Smooth muscle cell (in vitro differentiated cells): Measurements from ENCODE around the gene HIPK3. TPM values are rescaled to one million over a fixed set of nuclear protein-coding genes. Genes with fewer than 3 reads are reported as not detected.

Experiments used
- DNase-seq: peaks from one replicate; lab custom pipeline; 2025; ENCODE audit not compliant: unreplicated experiment; lab: John Stamatoyannopoulos, UW
- H2AFZ ChIP-seq: fragments of 200-600 bp; sonication (generic); 2 replicates; pipeline ENCODE4 v1.6.0; 2016; ENCODE audit warnings: antibody characterized with exemption, low read depth, mild to moderate bottlenecking
- H3F3A ChIP-seq: fragments of 200-600 bp; sonication (generic); 2 replicates; pipeline ENCODE4 v1.6.0; 2017; ENCODE audit warnings: antibody characterized with exemption, low read depth
- H3K27ac ChIP-seq: fragments of 200-600 bp; sonication (generic); 2 replicates; pipeline ENCODE4 v1.5.1; 2016; ENCODE audit warnings: low read depth, mild to moderate bottlenecking
- H3K27me3 ChIP-seq: fragments of 200-600 bp; sonication (generic); 2 replicates; pipeline ENCODE4 v1.6.1; 2016; ENCODE audit warnings: low read depth, mild to moderate bottlenecking
- H3K36me3 ChIP-seq: fragments of 200-600 bp; sonication (generic); 2 replicates; pipeline ENCODE4 v1.5.1; 2016; ENCODE audit warnings: low read depth
- H3K4me1 ChIP-seq: fragments of 200-600 bp; sonication (generic); 2 replicates; pipeline ENCODE4 v1.5.1; 2016; ENCODE audit warnings: low read depth
- H3K4me2 ChIP-seq: fragments of 200-600 bp; sonication (generic); 2 replicates; pipeline ENCODE4 v1.6.0; 2016; ENCODE audit warnings: mild to moderate bottlenecking
- H3K4me3 ChIP-seq: fragments of 200-600 bp; sonication (generic); 2 replicates; pipeline ENCODE4 v1.5.1; 2016; ENCODE audit warnings: mild to moderate bottlenecking
- H3K79me2 ChIP-seq: fragments of 200-600 bp; sonication (generic); 2 replicates; pipeline ENCODE4 v1.6.0; 2016; ENCODE audit warnings: low read depth, mild to moderate bottlenecking
- H3K9ac ChIP-seq: fragments of 200-600 bp; sonication (generic); 2 replicates; pipeline ENCODE4 v1.6.0; 2016; ENCODE audit warnings: low read depth
- H3K9me3 ChIP-seq: fragments of 200-600 bp; sonication (generic); replicated peaks from 2 replicates; pipeline ENCODE4 v1.5.1; 2016; ENCODE audit warnings: low read depth
- H4K20me1 ChIP-seq: fragments of 200-600 bp; sonication (generic); 2 replicates; pipeline ENCODE4 v1.6.0; 2016; ENCODE audit warnings: low read depth
- WGBS: methylation state at CpG from one replicate; pipeline ENCODE4 v1.1.7; 2016; ENCODE audit warnings: low lambda C conversion rate; 5-methylcytosine and 5-hydroxymethylcytosine counted together
- polyA plus RNA-seq: library from polyadenylated mRNA; unstranded; fragments of >200 nt; fragmentation: Nextera tagmentation; extraction: Ambion mirVana; gene quantifications from 2 replicates; pipeline ENCODE4 v1.2.1, GENCODE V29; 2016
- total RNA-seq: library from RNA; depleted of rRNA; stranded (reverse); fragments of >200 nt; gene quantifications from 2 replicates; pipeline ENCODE4 v1.2.3, GENCODE V29; 2014
- TF ChIP-seq, protein P1 (sequence below): fragments of 200-600 bp; sonication (generic); IDR thresholded peaks from 2 replicates; pipeline ENCODE4 v1.5.1; 2017; ENCODE audit warnings: borderline replicate concordance, mild to moderate bottlenecking, antibody characterized with exemption; ENCODE audit not compliant: insufficient read depth, poor library complexity, severe bottlenecking

Gene HIPK3
- total and polyA plus RNA-seq, 2 experiments from 2014 or later: 15.3 to 80.0 TPM

DNA sequence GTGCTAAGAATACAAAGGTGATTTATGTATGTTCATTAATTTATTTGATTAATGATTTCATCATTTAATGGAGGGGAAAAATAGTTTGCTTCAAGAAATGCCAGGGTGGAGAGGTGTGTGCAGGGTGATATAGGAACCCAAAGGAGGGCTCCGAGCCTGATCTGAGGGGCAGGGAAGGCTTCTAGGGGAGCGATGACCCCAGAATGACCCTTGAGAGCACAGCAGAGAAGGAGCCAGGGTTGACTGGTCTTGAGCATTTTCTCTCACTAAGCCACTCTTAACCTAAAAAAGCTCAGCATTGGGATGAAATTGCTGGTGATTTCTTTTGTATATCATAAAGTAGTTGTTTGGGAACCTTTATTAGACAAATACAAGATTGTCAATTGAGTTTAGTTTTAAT lies 35.1 kb downstream of the HIPK3 start:
- TF ChIP-seq, protein P1, sequence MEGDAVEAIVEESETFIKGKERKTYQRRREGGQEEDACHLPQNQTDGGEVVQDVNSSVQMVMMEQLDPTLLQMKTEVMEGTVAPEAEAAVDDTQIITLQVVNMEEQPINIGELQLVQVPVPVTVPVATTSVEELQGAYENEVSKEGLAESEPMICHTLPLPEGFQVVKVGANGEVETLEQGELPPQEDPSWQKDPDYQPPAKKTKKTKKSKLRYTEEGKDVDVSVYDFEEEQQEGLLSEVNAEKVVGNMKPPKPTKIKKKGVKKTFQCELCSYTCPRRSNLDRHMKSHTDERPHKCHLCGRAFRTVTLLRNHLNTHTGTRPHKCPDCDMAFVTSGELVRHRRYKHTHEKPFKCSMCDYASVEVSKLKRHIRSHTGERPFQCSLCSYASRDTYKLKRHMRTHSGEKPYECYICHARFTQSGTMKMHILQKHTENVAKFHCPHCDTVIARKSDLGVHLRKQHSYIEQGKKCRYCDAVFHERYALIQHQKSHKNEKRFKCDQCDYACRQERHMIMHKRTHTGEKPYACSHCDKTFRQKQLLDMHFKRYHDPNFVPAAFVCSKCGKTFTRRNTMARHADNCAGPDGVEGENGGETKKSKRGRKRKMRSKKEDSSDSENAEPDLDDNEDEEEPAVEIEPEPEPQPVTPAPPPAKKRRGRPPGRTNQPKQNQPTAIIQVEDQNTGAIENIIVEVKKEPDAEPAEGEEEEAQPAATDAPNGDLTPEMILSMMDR: no peak
- no peaks in the 10 kb centered on the region for H3K4me1 ChIP-seq
- H3K36me3 ChIP-seq: no peaks in the 10 kb centered on the region
- H3K27me3 ChIP-seq: no peaks in the 10 kb centered on the region
- H3K27ac ChIP-seq: no peak overlapping the region
- H3K79me2 ChIP-seq: peaks cover 100% of the 10 kb centered on the region
- 97% methylated on average over 2 of the region's 2 CpGs for WGBS
- no peak overlapping the region for H2AFZ ChIP-seq
- no peak overlapping the region for H3K4me2 ChIP-seq
- no peaks in the 10 kb centered on the region for H3F3A ChIP-seq
- no peak overlapping the region for H3K4me3 ChIP-seq
- peaks cover 100% of the 10 kb centered on the region for H4K20me1 ChIP-seq
- no peak for DNase-seq
- no peaks in the 10 kb centered on the region for H3K9me3 ChIP-seq
- no peak overlapping the region for H3K9ac ChIP-seq

DNA sequence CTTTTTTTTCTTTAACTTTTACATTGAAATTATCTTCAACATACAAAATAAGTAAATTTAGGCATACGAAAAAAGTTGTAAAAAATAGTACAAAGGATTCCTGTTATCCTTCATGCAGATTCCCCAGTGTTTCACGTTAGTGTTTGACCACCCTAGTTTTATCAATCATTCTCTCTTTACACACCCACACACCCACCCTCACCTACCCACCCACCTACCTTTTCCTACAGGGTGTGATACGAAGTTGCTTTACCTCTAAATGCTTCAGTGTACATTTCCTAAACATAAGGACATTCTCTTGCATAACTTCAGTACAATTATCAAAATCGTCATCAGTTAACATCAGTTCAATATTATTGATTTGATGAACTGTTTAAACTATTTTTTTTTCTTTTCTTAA lies 37.0 kb downstream of the HIPK3 start:
- no peaks in the 10 kb centered on the region for H3K36me3 ChIP-seq
- no peak for DNase-seq
- peaks cover 100% of the 10 kb centered on the region for H3K79me2 ChIP-seq
- H3K9me3 ChIP-seq: no peaks in the 10 kb centered on the region
- no peak overlapping the region for H2AFZ ChIP-seq
- no peak overlapping the region for H3K4me2 ChIP-seq
- H3F3A ChIP-seq: no peaks in the 10 kb centered on the region
- H3K9ac ChIP-seq: no peak overlapping the region
- TF ChIP-seq, protein P1: no peak
- WGBS: 93% methylated on average over 4 of the region's 4 CpGs
- peaks cover 100% of the 10 kb centered on the region for H4K20me1 ChIP-seq
- H3K27me3 ChIP-seq: no peaks in the 10 kb centered on the region
- H3K27ac ChIP-seq: no peak overlapping the region
- H3K4me3 ChIP-seq: no peak overlapping the region
- no peaks in the 10 kb centered on the region for H3K4me1 ChIP-seq

DNA sequence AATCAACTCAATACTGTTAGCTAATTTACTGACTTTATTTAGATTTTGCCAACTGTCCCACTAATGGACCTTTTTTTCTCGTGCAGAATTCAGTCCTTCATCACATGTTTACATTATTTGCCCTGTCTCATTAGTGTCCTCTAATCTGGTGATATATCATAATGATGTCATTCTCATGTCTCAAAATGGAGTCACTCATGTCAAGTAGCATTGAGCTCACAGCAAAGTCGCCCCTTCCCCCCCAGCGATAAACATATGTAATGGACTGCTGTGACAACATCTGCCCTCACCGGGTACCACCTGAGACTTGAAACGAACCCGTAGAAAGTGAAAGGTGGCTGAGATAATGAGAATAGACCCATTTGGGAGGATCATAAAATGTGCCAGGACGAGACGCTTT lies 37.6 kb downstream of the HIPK3 start:
- H3K79me2 ChIP-seq: peaks cover 100% of the 10 kb centered on the region
- H3K4me1 ChIP-seq: no peaks in the 10 kb centered on the region
- DNase-seq: no peak
- no peak overlapping the region for H2AFZ ChIP-seq
- H3K4me2 ChIP-seq: no peak overlapping the region
- H4K20me1 ChIP-seq: peaks cover 100% of the 10 kb centered on the region
- no peaks in the 10 kb centered on the region for H3F3A ChIP-seq
- H3K27me3 ChIP-seq: no peaks in the 10 kb centered on the region
- H3K9ac ChIP-seq: no peak overlapping the region
- no peaks in the 10 kb centered on the region for H3K36me3 ChIP-seq
- H3K4me3 ChIP-seq: no peak overlapping the region
- no peak overlapping the region for H3K27ac ChIP-seq
- TF ChIP-seq, protein P1: no peak
- 97% methylated on average over 8 of the region's 8 CpGs for WGBS
- no peaks in the 10 kb centered on the region for H3K9me3 ChIP-seq

DNA sequence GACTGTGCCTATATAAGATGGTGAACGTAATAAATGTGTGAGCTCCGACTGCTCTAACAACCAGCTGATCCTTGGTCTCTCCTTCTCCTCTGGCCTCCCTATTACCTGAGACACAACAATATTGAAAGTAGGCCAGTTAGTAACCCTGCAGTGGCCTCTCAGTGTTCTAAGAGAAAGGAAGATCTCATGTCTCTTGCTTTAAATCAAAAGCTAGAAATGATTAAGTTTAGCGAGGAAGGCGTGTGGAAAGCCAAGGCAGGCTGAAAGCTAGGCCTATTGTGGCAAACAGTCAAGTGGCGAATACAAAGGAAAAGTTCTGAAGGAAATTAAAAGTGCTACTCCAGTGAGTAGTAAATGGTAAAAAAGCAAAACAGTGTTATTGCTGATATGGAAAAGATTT lies 39.5 kb downstream of the HIPK3 start:
- DNase-seq: no peak
- no peak overlapping the region for H3K4me3 ChIP-seq
- TF ChIP-seq, protein P1: no peak
- peaks cover 100% of the 10 kb centered on the region for H3K79me2 ChIP-seq
- no peak overlapping the region for H3K9ac ChIP-seq
- H3K9me3 ChIP-seq: no peaks in the 10 kb centered on the region
- no peaks in the 10 kb centered on the region for H3K27me3 ChIP-seq
- WGBS: 98% methylated on average over 5 of the region's 5 CpGs
- H3F3A ChIP-seq: no peaks in the 10 kb centered on the region
- no peak overlapping the region for H2AFZ ChIP-seq
- H4K20me1 ChIP-seq: peaks cover 100% of the 10 kb centered on the region
- H3K4me2 ChIP-seq: no peak overlapping the region
- H3K4me1 ChIP-seq: no peaks in the 10 kb centered on the region
- H3K27ac ChIP-seq: no peak overlapping the region
- H3K36me3 ChIP-seq: no peaks in the 10 kb centered on the region
